ENCODE results near the gene DSTN.

DSTN gene

DNA sequence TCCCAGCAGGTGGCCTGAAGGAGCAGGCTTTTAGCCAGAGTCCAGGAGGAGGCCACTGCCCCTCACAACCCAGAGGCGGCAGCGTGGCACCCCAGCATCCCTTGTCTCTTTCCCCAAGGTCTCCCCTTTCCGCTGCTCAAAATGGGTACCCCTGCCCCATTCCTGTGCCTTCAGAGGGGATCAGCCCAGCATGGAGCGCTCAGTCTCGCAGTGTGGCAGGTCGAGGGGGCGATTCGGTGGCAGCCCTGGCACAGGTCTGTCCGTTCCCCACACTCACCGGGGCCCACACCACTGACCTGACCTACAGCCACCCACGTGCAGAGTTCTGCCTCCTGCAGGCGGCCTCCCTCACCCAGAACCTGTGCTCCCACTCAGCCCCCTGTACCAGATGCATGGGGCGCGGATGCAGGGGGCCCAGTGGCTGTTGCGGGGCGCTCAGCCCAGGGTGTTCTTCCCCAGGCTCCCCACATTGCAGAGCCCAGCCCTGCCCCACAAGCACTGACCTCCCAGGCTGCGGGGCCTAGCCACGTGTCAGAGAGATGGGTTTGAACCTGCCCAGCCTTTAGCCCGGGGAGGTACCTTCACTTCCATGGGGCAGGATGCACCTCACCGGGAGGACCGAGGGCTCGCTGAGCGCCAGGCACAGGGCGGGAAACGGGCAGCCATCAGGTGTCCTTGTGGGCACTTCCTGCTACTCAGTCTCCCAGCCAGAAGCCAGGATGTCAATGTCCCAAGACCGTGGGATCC, 41.8 kb downstream of the DSTN start:
- H3K4me3 ChIP-seq (ENCODE audit: low read length) = no peak overlapping the region
- no peak for DNase-seq (ENCODE audit: low read depth, low spot score)
- no peaks in the 10 kb centered on the region for H3K27me3 ChIP-seq (ENCODE audit: control insufficient read depth, insufficient read depth, low read length)
- peaks cover 11% of the 10 kb centered on the region for H3K36me3 ChIP-seq (ENCODE audit: control insufficient read depth, insufficient read depth, low read length)
- H3K9me3 ChIP-seq (ENCODE audit: control insufficient read depth, insufficient read depth, low read length) = no peaks in the 10 kb centered on the region
- H3K27ac ChIP-seq (ENCODE audit: low read length) = no peak overlapping the region
- H3K4me1 ChIP-seq (ENCODE audit: control insufficient read depth, insufficient read depth, low read length) = peaks cover 4% of the 10 kb centered on the region
- no CpG with 5 or more reads among the region's 26 CpGs for WGBS (ENCODE audit: insufficient coverage, insufficient read length)

DNA sequence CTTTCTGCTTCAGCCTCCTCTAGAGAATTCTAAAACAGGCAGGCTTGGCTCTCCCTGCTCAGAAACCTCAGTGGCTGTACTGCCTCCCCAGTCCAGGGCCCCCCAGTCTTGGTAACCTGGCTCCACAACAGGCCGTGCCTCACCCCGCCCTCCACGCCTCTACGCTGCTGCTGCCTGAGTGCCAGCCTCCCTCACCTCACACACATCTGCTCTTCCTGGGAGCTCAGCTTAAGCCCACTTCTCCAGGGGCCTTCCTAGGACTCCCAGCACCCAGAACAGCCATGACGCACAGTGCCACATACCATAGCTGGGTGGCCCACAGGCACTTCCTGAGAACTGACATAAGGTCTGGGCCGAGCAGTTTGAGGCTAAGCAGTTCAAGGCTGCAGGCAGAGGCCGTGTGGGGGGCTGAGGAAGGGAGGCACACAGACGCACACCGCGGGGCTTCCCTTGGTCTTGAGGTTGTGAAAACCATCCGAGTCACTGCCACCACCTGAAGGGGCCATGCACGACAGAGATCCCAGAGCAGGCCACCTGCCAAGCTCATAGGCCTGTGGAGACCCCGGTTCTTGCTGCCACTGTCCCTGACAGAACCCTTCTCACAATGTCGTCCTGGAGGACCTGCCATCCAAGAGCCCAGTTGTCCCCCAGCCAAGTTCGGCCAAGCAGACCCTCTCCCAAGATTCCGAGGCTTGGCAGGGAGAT, 42.6 kb downstream of the DSTN start:
- Histone ChIP-seq H3K36me3 (ENCODE audit: control insufficient read depth, insufficient read depth, low read length) (peaks cover 15% of the 10 kb centered on the region), H3K9me3 (ENCODE audit: control insufficient read depth, insufficient read depth, low read length) (no peaks in the 10 kb centered on the region), H3K4me3 (ENCODE audit: low read length) (no peak overlapping the region), H3K4me1 (ENCODE audit: control insufficient read depth, insufficient read depth, low read length) (peaks cover 4% of the 10 kb centered on the region), H3K27ac (ENCODE audit: low read length) (no peak overlapping the region), H3K27me3 (ENCODE audit: control insufficient read depth, insufficient read depth, low read length) (no peaks in the 10 kb centered on the region)
- WGBS (ENCODE audit: insufficient coverage, insufficient read length) = no CpG with 5 or more reads among the region's 16 CpGs
- no peak for DNase-seq (ENCODE audit: low read depth, low spot score)

DNA sequence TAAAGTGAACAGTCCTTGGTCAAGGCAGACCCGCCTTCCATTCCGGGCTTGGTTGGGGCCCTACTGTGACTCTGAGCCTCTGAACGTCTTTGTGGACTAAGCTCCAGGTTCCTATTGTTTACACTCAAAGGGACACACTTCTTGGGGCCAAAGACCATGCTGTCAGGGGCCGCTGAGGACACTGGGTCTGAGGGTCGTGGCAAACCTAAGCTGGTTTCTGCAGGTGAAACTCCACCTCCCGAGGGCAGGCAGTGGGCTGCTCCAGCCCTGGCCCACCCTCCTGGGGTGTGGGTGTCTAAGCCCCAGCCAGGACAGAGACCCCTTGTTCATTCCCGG, 43.1 kb downstream of the DSTN start:
- DNase-seq (ENCODE audit: low read depth, low spot score) = no peak
- H3K4me3 ChIP-seq (ENCODE audit: low read length) = no peak overlapping the region
- no peak overlapping the region for H3K27ac ChIP-seq (ENCODE audit: low read length)
- no peaks in the 10 kb centered on the region for H3K27me3 ChIP-seq (ENCODE audit: control insufficient read depth, insufficient read depth, low read length)
- peaks cover 4% of the 10 kb centered on the region for H3K4me1 ChIP-seq (ENCODE audit: control insufficient read depth, insufficient read depth, low read length)
- no peaks in the 10 kb centered on the region for H3K9me3 ChIP-seq (ENCODE audit: control insufficient read depth, insufficient read depth, low read length)
- peaks cover 15% of the 10 kb centered on the region for H3K36me3 ChIP-seq (ENCODE audit: control insufficient read depth, insufficient read depth, low read length)
- no CpG with 5 or more reads among the region's 7 CpGs for WGBS (ENCODE audit: insufficient coverage, insufficient read length)

DNA sequence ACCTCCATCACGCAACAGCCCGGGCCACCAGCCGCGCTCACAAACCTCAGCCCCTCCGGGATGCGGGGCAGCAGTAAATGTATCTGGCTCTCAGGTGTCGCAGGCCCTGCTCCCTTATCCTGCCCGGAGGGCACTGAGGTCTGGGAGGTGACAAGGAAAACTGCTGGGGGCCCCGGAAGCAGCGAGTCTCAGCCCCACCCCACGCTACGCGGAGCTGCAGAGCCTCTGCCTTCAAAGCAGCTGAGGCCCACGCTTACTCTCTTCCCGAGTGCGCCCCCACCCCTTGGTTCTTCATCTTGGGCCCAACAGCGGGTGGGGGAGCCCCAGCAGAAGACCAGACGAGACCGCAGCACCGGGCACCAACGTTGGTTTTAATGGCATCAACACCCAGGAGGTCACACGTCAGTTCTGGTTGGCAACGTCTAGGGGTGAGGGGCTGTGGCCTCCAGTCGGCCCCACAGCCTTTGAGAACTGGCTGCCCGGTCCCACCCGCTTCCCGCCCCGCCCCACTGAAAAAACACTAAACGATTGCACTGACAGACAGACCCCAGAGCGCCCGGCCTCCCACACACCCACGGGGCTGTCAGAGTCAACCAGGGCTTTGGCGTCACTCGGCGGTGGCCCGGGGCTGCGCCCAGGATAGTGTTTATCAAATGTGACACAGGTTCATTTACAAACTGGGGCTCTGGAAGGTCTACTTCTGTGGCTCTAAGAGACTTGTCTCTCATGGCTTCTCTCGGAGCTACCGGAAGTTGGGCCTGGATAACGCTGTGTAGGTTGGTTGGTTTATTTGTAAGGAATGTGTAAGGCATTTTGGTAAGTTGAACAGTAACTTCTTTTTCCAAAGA, 43.7 kb downstream of the DSTN start:
- H3K4me1 ChIP-seq (ENCODE audit: control insufficient read depth, insufficient read depth, low read length) = peaks cover 4% of the 10 kb centered on the region
- DNase-seq (ENCODE audit: low read depth, low spot score) = no peak
- peaks cover 15% of the 10 kb centered on the region for H3K36me3 ChIP-seq (ENCODE audit: control insufficient read depth, insufficient read depth, low read length)
- H3K4me3 ChIP-seq (ENCODE audit: low read length) = no peak overlapping the region
- H3K9me3 ChIP-seq (ENCODE audit: control insufficient read depth, insufficient read depth, low read length) = no peaks in the 10 kb centered on the region
- no peaks in the 10 kb centered on the region for H3K27me3 ChIP-seq (ENCODE audit: control insufficient read depth, insufficient read depth, low read length)
- no CpG with 5 or more reads among the region's 40 CpGs for WGBS (ENCODE audit: insufficient coverage, insufficient read length)
- H3K27ac ChIP-seq (ENCODE audit: low read length) = no peak overlapping the region

DNA sequence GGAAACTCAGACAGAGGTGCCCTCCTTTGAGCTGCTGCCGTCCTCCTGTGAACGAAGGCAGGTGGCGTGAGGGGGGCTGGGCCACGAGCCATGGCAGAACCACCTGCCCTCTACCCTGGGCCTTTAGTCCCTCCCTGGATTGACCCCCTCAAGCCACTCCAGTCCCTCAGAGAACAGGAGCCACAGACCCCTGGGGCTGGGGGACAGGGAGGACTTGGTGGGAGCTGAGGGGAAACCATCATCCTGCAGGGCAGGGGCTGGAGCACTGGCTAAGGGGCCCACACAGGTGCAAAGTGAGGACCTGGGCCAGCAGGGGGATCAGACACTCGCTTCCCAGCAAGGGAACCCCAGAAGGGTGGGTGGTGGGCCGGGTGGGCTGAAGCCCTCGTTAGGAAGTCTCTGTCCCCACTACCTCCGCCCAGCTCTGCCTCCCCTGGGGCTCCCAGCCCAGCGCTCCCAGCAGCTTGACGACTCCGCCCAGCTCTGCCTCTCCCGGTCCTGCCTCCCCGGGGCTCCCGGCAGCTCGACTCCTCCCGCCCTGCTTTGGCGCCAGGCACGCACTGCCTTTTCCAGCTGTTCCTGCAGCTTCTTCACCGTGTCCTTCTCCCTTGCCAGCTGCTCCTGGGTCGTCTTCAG, 44.4 kb downstream of the DSTN start:
- Histone ChIP-seq H3K36me3 (ENCODE audit: control insufficient read depth, insufficient read depth, low read length) (peaks cover 16% of the 10 kb centered on the region), H3K4me1 (ENCODE audit: control insufficient read depth, insufficient read depth, low read length) (peaks cover 4% of the 10 kb centered on the region), H3K27ac (ENCODE audit: low read length) (no peak overlapping the region), H3K4me3 (ENCODE audit: low read length) (no peak overlapping the region), H3K27me3 (ENCODE audit: control insufficient read depth, insufficient read depth, low read length) (no peaks in the 10 kb centered on the region), H3K9me3 (ENCODE audit: control insufficient read depth, insufficient read depth, low read length) (no peaks in the 10 kb centered on the region)
- no peak for DNase-seq (ENCODE audit: low read depth, low spot score)
- no CpG with 5 or more reads among the region's 20 CpGs for WGBS (ENCODE audit: insufficient coverage, insufficient read length)

DNA sequence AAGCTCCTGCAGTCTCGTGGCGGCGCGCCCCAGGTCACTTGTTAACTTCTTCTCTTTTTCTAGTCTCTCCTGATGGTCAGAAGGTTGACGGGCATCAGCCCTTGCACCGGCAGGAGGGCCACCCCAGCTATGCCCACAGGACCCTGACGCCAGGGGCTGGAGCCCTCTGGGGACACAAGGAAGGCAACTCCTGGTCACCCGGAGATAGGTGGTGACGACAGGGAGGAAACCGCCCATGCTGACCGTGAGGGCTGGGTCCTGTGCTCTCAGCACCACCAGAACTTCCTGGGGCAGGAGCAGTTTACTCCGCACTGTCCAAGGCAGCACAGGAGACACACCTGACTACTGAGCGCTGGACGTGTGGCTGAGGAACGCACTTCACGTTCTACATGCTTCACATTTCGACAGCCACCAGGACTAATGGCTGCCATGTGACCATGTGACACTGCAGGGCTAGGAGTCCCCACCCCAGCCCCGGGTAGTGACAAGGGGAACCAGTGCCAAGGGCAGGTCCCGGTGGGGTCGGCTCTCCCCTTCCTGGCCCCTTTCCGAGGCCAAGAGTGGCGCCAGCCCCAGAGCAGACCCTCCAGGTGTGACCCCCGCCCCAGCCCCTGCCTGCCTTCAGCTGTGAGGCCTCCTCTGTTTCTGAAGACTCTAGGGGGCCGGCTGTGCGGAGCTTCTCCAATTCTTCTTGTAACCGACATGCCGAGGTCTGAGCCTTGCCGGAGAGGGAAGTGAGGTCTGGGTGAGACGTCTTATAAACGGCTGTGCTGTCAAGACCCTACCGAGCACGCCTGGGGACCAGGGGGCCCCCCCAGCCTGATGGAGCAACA, 45.2 kb downstream of the DSTN start:
- DNase-seq (ENCODE audit: low read depth, low spot score) = no peak
- peaks cover 23% of the 10 kb centered on the region for H3K36me3 ChIP-seq (ENCODE audit: control insufficient read depth, insufficient read depth, low read length)
- H3K27me3 ChIP-seq (ENCODE audit: control insufficient read depth, insufficient read depth, low read length) = no peaks in the 10 kb centered on the region
- H3K4me3 ChIP-seq (ENCODE audit: low read length) = no peak overlapping the region
- WGBS (ENCODE audit: insufficient coverage, insufficient read length) = no CpG with 5 or more reads among the region's 32 CpGs
- no peaks in the 10 kb centered on the region for H3K9me3 ChIP-seq (ENCODE audit: control insufficient read depth, insufficient read depth, low read length)
- H3K27ac ChIP-seq (ENCODE audit: low read length) = no peak overlapping the region
- H3K4me1 ChIP-seq (ENCODE audit: control insufficient read depth, insufficient read depth, low read length) = peaks cover 4% of the 10 kb centered on the region

DNA sequence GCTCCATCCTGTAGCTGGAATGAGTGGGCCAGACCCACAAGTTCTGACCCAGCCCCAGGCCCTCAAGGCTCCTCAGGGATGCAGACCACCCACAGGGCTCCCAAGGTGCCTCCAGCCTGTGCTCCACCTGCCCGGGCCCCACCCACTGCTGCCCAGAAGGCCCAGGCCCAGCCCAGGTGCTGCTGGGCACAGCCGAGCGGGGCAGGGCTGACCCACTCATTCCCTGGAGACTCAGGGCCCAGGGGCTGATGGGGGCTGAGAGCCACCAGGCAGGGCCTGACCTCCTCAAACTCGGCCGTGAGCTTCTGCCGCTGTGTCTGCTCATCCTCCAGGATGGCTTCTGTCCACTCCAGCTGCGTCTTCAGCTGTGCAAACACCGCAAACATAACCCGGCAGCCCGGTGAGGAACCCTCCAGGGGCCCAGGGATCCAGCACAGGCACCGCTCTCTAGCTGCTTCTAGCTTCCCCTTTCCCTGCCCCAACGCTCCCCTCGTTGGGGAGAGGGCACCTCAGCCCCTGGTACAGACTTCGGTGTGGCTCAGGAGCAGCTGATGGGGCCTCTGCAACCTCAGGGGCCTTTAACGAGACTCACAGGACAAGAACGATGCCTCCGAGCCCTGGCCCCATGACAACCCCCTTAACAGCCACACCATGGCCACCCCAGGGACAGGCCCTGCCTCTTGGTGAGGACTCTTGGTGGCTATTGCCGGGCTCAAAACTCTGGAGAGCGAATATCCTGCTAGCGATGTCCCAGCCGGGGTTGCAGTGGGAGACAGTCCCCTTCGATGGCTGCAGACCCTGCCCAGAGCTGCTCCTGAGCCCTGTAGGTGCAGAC, 46.0 kb downstream of the DSTN start:
- DNase-seq (ENCODE audit: low read depth, low spot score) = no peak
- no peaks in the 10 kb centered on the region for H3K9me3 ChIP-seq (ENCODE audit: control insufficient read depth, insufficient read depth, low read length)
- H3K27me3 ChIP-seq (ENCODE audit: control insufficient read depth, insufficient read depth, low read length) = no peaks in the 10 kb centered on the region
- no peak overlapping the region for H3K27ac ChIP-seq (ENCODE audit: low read length)
- peaks cover 3% of the 10 kb centered on the region for H3K4me1 ChIP-seq (ENCODE audit: control insufficient read depth, insufficient read depth, low read length)
- whole genome bisulfite sequencing (ENCODE audit: insufficient coverage, insufficient read length) = no CpG with 5 or more reads among the region's 22 CpGs
- peaks cover 30% of the 10 kb centered on the region for H3K36me3 ChIP-seq (ENCODE audit: control insufficient read depth, insufficient read depth, low read length)
- no peak overlapping the region for H3K4me3 ChIP-seq (ENCODE audit: low read length)

DNA sequence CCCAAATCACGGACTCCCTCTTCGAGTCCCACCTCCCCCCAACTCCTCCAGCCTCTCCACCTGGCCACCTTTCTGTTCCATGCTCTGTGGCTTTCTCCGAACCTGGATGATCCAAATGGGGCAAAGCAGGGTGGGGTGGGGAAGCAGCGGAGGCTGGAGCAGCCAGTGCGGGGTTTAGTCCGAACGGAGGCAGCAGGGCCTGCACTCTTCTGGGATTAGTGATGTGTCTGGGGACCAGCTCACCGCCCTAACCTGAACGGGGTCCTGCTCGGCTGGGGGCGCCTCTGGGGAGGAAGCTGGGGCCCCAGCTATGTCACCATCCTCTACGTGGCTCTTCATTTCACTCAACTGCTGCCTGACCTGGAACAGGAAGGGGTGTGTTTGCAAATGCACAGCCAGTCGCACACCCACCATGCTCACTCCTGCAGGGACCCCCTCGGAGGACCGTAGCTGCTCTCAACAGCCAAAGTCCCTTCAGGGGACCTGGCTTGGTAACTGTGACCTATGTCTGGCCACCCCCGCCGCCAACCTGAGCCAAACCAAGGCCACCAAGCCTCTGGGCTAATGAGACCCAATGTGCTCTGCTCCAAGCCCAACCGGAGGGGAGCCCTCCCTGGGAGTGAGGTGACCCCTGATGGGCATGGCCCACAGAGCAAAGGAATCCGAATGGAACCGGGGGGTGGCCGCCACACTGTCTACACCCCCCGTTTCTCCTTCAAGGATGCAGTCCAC, 46.8 kb downstream of the DSTN start:
- no peaks in the 10 kb centered on the region for H3K4me1 ChIP-seq (ENCODE audit: control insufficient read depth, insufficient read depth, low read length)
- no peaks in the 10 kb centered on the region for H3K9me3 ChIP-seq (ENCODE audit: control insufficient read depth, insufficient read depth, low read length)
- no peak for DNase-seq (ENCODE audit: low read depth, low spot score)
- peaks cover 36% of the 10 kb centered on the region for H3K36me3 ChIP-seq (ENCODE audit: control insufficient read depth, insufficient read depth, low read length)
- no CpG with 5 or more reads among the region's 22 CpGs for WGBS (ENCODE audit: insufficient coverage, insufficient read length)
- no peak overlapping the region for H3K4me3 ChIP-seq (ENCODE audit: low read length)
- no peak overlapping the region for H3K27ac ChIP-seq (ENCODE audit: low read length)
- H3K27me3 ChIP-seq (ENCODE audit: control insufficient read depth, insufficient read depth, low read length) = no peaks in the 10 kb centered on the region
